ENCODE results near the gene ZBTB43.

The ZBTB43 gene

GRCh38 chr9:126861707-126862103, 56.9 kb downstream of the ZBTB43 start:
- Histone ChIP-seq H3K9me3 (ENCODE audit: low read length) (no peaks in the 10 kb centered on the region), H3K27ac (ENCODE audit: low read depth, low read length) (peak overlapping the region; percentile 56), H3K36me3 (ENCODE audit: insufficient read depth, low read length) (peaks cover 13% of the 10 kb centered on the region), H3K4me1 (ENCODE audit: insufficient read depth, low read length) (peaks cover 41% of the 10 kb centered on the region), H3K4me3 (ENCODE audit: low read depth in 1 of 2, low read length in 2 of 2) (peak overlapping the region in 1 of 2 donors; percentile 81), H3K9ac (ENCODE audit: low read length) (no peak overlapping the region), H3K27me3 (ENCODE audit: control insufficient read depth in 1 of 2, insufficient read depth in 2 of 2, low read length in 2 of 2) (no peaks in the 10 kb centered on the region)

DNA sequence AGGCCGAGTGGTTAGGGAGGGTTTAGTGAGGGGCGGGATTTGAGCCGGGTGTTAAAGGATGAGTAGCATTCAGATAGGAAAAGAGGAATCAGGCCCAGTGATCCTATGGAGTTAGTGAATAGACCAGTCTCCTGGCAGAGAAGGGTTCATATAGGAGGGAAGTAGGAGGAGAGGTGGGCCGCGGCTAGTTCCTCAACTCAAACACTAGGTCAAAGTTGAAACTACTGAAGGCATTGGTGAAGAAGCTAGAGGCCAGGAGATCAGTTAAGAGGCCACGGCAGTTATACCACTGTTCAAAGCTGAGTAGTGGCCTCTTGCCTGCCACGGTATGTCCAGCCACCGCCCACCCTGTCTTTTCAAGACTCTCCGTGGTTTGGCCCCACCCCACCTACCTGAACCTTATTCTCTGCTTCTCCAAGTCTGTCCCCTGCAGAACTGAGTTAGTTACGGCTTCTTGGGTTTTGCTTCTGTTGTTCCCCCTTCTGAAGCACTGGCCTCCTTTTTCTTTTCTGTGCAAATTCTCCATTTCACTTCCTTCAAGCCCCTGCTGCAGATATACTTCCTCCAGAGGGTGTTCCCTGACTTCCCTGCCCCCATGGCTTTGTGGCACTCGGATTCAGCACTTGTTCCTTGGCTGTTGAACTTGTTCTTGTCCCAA, 57.4 kb downstream of the ZBTB43 start:
- Histone ChIP-seq H3K9ac (ENCODE audit: low read length) (no peak overlapping the region), H3K4me1 (ENCODE audit: insufficient read depth, low read length) (peaks cover 40% of the 10 kb centered on the region), H3K4me3 (ENCODE audit: low read depth in 1 of 2, low read length in 2 of 2) (peak overlapping the region in 1 of 2 donors; percentile 81), H3K27ac (ENCODE audit: low read depth, low read length) (no peak overlapping the region), H3K36me3 (ENCODE audit: insufficient read depth, low read length) (peaks cover 18% of the 10 kb centered on the region), H3K9me3 (ENCODE audit: low read length) (no peaks in the 10 kb centered on the region), H3K27me3 (ENCODE audit: control insufficient read depth in 1 of 2, insufficient read depth in 2 of 2, low read length in 2 of 2) (no peaks in the 10 kb centered on the region)

DNA sequence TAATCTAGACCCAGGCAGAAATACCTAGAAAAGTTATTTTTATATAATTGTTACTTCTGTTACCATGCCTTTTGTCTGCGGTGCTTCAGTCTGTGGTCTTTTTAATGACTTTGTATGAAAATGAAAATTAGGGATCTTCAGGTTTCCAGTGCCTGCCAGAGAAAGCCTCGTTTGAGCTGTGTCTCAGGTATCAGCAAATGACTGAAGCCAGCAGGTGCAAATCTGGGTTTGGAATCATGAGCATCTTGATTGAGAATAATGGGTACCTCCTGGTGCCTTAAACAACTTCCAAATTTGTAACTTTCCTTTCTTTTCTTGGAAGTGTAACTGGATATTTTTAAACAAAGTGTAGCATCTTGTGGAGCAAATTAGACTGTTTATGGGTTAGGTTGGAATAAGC, 59.9 kb downstream of the ZBTB43 start:
- H3K4me1 ChIP-seq (ENCODE audit: insufficient read depth, low read length), result peaks cover 27% of the 10 kb centered on the region
- peaks cover 18% of the 10 kb centered on the region for H3K36me3 ChIP-seq (ENCODE audit: insufficient read depth, low read length)
- no peaks in the 10 kb centered on the region for H3K9me3 ChIP-seq (ENCODE audit: low read length)
- H3K9ac ChIP-seq (ENCODE audit: low read length), result no peak overlapping the region
- H3K4me3 ChIP-seq (ENCODE audit: low read depth in 1 of 2, low read length in 2 of 2), result no peak overlapping the region
- no peak overlapping the region for H3K27ac ChIP-seq (ENCODE audit: low read depth, low read length)
- H3K27me3 ChIP-seq (ENCODE audit: control insufficient read depth in 1 of 2, insufficient read depth in 2 of 2, low read length in 2 of 2), result no peaks in the 10 kb centered on the region

- H3K36me3 ChIP-seq (ENCODE audit: insufficient read depth, low read length), result peaks cover 14% of the 10 kb centered on the region
- H3K9ac ChIP-seq (ENCODE audit: low read length), result no peak overlapping the region
- no peak overlapping the region for H3K4me3 ChIP-seq (ENCODE audit: low read depth in 1 of 2, low read length in 2 of 2)
- H3K27ac ChIP-seq (ENCODE audit: low read depth, low read length), result no peak overlapping the region
- no peaks in the 10 kb centered on the region for H3K4me1 ChIP-seq (ENCODE audit: insufficient read depth, low read length)
- H3K9me3 ChIP-seq (ENCODE audit: low read length), result no peaks in the 10 kb centered on the region
- H3K27me3 ChIP-seq (ENCODE audit: control insufficient read depth in 1 of 2, insufficient read depth in 2 of 2, low read length in 2 of 2), result no peaks in the 10 kb centered on the region
Measured at GRCh38 chr9:126869368-126869767, 64.5 kb downstream of the ZBTB43 start.

- no peaks in the 10 kb centered on the region for H3K36me3 ChIP-seq (ENCODE audit: insufficient read depth, low read length)
- H3K4me3 ChIP-seq (ENCODE audit: low read depth in 1 of 2, low read length in 2 of 2), result no peak overlapping the region
- H3K27me3 ChIP-seq (ENCODE audit: control insufficient read depth in 1 of 2, insufficient read depth in 2 of 2, low read length in 2 of 2), result no peaks in the 10 kb centered on the region
- no peaks in the 10 kb centered on the region for H3K9me3 ChIP-seq (ENCODE audit: low read length)
- no peak overlapping the region for H3K9ac ChIP-seq (ENCODE audit: low read length)
- no peaks in the 10 kb centered on the region for H3K4me1 ChIP-seq (ENCODE audit: insufficient read depth, low read length)
- no peak overlapping the region for H3K27ac ChIP-seq (ENCODE audit: low read depth, low read length)
Measured at GRCh38 chr9:126872516-126872915, 67.7 kb downstream of the ZBTB43 start.

DNA sequence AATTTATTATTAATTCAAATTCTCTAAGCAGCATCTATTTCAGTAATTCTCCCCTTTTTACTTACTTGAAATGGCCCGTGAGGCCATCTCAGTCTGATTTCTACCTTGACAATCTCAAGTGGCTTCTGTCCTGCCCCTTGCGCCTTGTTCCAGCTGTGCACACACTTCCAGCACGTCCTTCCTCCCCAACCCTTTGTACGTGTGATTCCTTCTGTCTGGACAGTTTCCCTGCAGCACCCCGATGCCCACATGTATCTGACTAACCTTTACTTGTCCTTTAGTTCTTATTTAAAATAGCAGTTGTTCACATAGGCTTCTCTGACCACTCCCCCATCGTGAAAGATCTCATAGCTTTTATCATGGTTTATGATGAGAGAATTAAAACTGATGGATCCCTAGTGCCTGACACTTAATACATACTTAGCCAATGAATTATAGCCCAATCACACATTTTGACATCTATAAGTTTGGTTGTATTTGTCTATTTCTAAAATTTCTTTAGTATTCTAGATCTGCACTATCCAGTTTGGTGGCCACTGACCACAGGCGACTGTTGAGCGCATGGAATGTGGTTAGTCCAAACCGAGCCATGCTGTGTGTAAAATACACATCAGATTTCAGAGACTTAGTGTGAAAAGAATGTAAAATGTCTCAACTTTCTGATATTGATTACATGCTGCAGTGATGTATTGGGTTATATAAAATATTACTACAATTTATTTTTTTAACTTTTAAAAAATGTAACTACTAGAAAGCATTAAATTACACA, 69.9 kb downstream of the ZBTB43 start:
- Histone ChIP-seq H3K27me3 (ENCODE audit: control insufficient read depth in 1 of 2, insufficient read depth in 2 of 2, low read length in 2 of 2) (no peaks in the 10 kb centered on the region), H3K36me3 (ENCODE audit: insufficient read depth, low read length) (peaks cover 2% of the 10 kb centered on the region), H3K9me3 (ENCODE audit: low read length) (no peaks in the 10 kb centered on the region), H3K9ac (ENCODE audit: low read length) (no peak overlapping the region), H3K27ac (ENCODE audit: low read depth, low read length) (no peak overlapping the region), H3K4me1 (ENCODE audit: insufficient read depth, low read length) (no peaks in the 10 kb centered on the region), H3K4me3 (ENCODE audit: low read depth in 1 of 2, low read length in 2 of 2) (no peak overlapping the region)

DNA sequence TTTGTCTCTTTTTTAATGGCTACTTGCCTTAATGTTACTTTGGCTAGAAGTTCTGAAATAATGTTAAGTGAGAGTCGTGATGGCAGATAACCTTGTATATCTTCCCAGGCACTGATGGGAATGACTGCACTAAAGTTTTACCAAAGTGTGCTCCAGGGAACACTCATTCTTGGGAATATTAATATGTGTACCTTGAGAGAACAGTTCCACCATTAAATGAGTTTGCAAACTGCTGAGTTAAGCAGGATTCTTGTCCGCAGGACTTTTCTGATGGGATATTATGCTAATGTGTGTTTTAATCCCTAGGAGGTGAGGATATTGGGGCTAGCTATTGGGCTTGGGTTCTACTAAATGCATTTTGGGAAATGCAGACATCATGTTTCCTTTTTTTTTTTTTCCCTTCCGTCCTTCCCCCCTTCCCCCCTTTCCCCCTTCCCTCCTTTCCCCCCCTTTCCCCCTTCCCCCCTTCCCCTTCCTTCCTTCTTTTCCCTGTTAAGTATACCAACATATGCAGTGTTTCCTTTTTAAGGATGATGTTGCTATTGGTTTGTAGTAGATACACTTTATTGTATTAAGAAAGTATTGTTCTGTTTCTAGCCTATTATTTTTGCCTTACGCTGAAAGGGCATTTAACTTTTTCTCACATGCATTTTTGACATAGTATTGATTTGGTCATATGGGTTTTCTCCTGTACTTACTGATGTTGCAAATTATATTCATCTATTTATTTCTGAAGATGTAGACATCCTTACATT, 71.1 kb downstream of the ZBTB43 start:
- H3K9ac ChIP-seq (ENCODE audit: low read length), result no peak overlapping the region
- H3K36me3 ChIP-seq (ENCODE audit: insufficient read depth, low read length), result peaks cover 14% of the 10 kb centered on the region
- H3K9me3 ChIP-seq (ENCODE audit: low read length), result no peaks in the 10 kb centered on the region
- no peaks in the 10 kb centered on the region for H3K4me1 ChIP-seq (ENCODE audit: insufficient read depth, low read length)
- no peak overlapping the region for H3K27ac ChIP-seq (ENCODE audit: low read depth, low read length)
- no peak overlapping the region for H3K4me3 ChIP-seq (ENCODE audit: low read depth in 1 of 2, low read length in 2 of 2)
- H3K27me3 ChIP-seq (ENCODE audit: control insufficient read depth in 1 of 2, insufficient read depth in 2 of 2, low read length in 2 of 2), result no peaks in the 10 kb centered on the region

DNA sequence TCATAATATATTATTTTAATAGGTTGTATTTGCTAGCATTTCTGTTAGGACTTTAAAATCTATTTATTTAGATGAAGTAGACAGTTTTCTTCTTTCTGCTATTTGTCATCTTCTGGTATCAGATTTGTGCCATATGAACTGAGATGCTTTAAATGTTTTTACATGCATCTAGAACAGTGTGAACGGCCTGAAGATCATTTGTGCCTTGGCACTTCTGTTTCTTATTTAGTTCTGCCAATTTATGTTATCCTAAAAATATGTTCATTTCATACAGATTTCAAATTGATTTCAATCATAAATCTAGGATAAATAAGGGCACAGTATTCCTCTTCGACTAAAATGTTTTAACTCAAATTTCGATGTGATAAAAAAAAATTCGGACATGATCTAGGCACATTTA, 71.7 kb downstream of the ZBTB43 start:
- Histone ChIP-seq H3K9ac (ENCODE audit: low read length) (no peak overlapping the region), H3K9me3 (ENCODE audit: low read length) (no peaks in the 10 kb centered on the region), H3K36me3 (ENCODE audit: insufficient read depth, low read length) (peaks cover 18% of the 10 kb centered on the region), H3K4me3 (ENCODE audit: low read depth in 1 of 2, low read length in 2 of 2) (no peak overlapping the region), H3K4me1 (ENCODE audit: insufficient read depth, low read length) (no peaks in the 10 kb centered on the region), H3K27ac (ENCODE audit: low read depth, low read length) (no peak overlapping the region), H3K27me3 (ENCODE audit: control insufficient read depth in 1 of 2, insufficient read depth in 2 of 2, low read length in 2 of 2) (no peaks in the 10 kb centered on the region)

GRCh38 chr9:126877418-126877817, 72.6 kb downstream of the ZBTB43 start:
- no peaks in the 10 kb centered on the region for H3K27me3 ChIP-seq (ENCODE audit: control insufficient read depth in 1 of 2, insufficient read depth in 2 of 2, low read length in 2 of 2)
- no peak overlapping the region for H3K9ac ChIP-seq (ENCODE audit: low read length)
- H3K4me1 ChIP-seq (ENCODE audit: insufficient read depth, low read length), result no peaks in the 10 kb centered on the region
- H3K4me3 ChIP-seq (ENCODE audit: low read depth in 1 of 2, low read length in 2 of 2), result no peak overlapping the region
- no peak overlapping the region for H3K27ac ChIP-seq (ENCODE audit: low read depth, low read length)
- H3K9me3 ChIP-seq (ENCODE audit: low read length), result no peaks in the 10 kb centered on the region
- H3K36me3 ChIP-seq (ENCODE audit: insufficient read depth, low read length), result peaks cover 26% of the 10 kb centered on the region

DNA sequence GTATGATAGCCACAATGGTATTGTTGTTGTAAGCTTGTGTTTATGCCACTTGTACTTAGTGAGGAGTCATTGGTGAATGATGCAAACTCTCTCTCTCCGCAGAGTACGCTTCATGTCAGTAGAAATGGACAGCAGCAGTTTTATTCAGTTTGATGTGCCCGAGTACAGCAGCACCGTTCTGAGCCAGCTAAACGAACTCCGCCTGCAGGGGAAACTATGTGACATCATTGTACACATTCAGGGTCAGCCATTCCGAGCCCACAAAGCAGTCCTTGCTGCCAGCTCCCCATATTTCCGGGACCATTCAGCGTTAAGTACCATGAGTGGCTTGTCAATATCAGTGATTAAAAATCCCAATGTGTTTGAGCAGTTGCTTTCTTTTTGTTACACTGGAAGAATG, 74.4 kb downstream of the ZBTB43 start:
- Histone ChIP-seq H3K27ac (ENCODE audit: low read depth, low read length) (no peak overlapping the region), H3K4me3 (ENCODE audit: low read depth in 1 of 2, low read length in 2 of 2) (no peak overlapping the region), H3K27me3 (ENCODE audit: control insufficient read depth in 1 of 2, insufficient read depth in 2 of 2, low read length in 2 of 2) (no peaks in the 10 kb centered on the region), H3K4me1 (ENCODE audit: insufficient read depth, low read length) (no peaks in the 10 kb centered on the region), H3K36me3 (ENCODE audit: insufficient read depth, low read length) (peaks cover 36% of the 10 kb centered on the region), H3K9ac (ENCODE audit: low read length) (no peak overlapping the region), H3K9me3 (ENCODE audit: low read length) (no peaks in the 10 kb centered on the region)

DNA sequence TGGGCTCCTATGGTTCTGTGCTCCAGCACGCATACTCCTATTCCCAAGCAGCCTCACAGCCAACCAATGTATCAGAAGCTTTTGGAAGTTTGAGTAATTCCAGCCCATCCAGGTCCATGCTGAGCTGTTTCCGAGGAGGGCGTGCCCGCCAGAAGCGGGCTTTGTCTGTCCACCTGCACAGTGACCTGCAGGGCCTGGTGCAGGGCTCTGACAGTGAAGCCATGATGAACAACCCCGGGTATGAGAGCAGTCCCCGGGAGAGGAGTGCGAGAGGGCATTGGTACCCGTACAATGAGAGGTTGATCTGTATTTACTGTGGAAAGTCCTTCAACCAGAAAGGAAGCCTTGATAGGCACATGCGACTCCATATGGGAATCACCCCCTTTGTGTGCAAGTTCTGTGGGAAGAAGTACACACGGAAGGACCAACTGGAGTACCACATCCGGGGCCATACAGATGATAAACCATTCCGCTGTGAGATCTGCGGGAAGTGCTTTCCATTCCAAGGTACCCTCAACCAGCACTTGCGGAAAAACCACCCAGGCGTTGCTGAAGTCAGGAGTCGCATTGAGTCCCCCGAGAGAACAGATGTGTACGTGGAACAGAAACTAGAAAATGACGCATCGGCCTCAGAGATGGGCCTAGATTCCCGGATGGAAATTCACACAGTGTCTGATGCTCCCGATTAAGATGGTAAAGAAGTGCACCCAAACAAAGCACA, 75.5 kb downstream of the ZBTB43 start:
- Histone ChIP-seq H3K4me1 (ENCODE audit: insufficient read depth, low read length) (no peaks in the 10 kb centered on the region), H3K27ac (ENCODE audit: low read depth, low read length) (no peak overlapping the region), H3K36me3 (ENCODE audit: insufficient read depth, low read length) (peaks cover 36% of the 10 kb centered on the region), H3K27me3 (ENCODE audit: control insufficient read depth in 1 of 2, insufficient read depth in 2 of 2, low read length in 2 of 2) (no peaks in the 10 kb centered on the region), H3K4me3 (ENCODE audit: low read depth in 1 of 2, low read length in 2 of 2) (no peak overlapping the region), H3K9me3 (ENCODE audit: low read length) (no peaks in the 10 kb centered on the region), H3K9ac (ENCODE audit: low read length) (no peak overlapping the region)

Data from muscle layer of colon (tissue), 2 donors.